SK-N-SH (cell line): ENCODE measurements around the gene PTPN23. TPM values are rescaled to one million over a fixed set of nuclear protein-coding genes. Genes with fewer than 3 reads are reported as not detected.

Experiments
- CTCF ChIA-PET: fragments of 300-600, 350-600 bp; formaldehyde crosslinking; extraction: SDS; loops from one replicate; lab custom pipeline; 2021; lab: Yijun Ruan, JAX
- POLR2A ChIA-PET: fragments of 350-600 bp; sonication (Branson Sonifier 250); formaldehyde crosslinking; extraction: SDS; loops from one replicate; lab custom pipeline; 2020; ENCODE audit warnings: antibody characterized with exemption, inconsistent platforms; lab: Yijun Ruan, JAX
- DNase-seq: peaks from one replicate; pipeline ENCODE4 v3.0.0; 2012
- H2AFZ ChIP-seq: fragments of 200-600 bp; sonication (generic); 2 replicates; pipeline ENCODE4 v1.8.1; 2016; ENCODE audit warnings: antibody characterized with exemption, mild to moderate bottlenecking, low read depth
- H3F3A ChIP-seq: fragments of 200-600 bp; sonication (generic); replicated peaks from 2 replicates; pipeline ENCODE3; 2016; ENCODE audit warnings: antibody characterized with exemption, mild to moderate bottlenecking; ENCODE audit not compliant: insufficient read depth
- H3K27ac ChIP-seq, 2 experiments: fragments of 200-500 bp in 1 of 2; fragments of 200-600 bp in 1 of 2; sonication (Bioruptor generic) in 1 of 2; sonication (generic), shearing (Covaris generic) in 1 of 2; 2 replicates each; pipeline versions ENCODE4 v1.5.1 to v1.6.1; 2014 to 2016; ENCODE audit warnings: low read depth in 2 of 2, inconsistent platforms in 1 of 2, low read length in 1 of 2, mild to moderate bottlenecking in 1 of 2, mixed read lengths in 1 of 2
- H3K27me3 ChIP-seq: fragments of 200-600 bp; sonication (generic), shearing (Covaris generic); 2 replicates; pipeline ENCODE4 v1.6.1; 2016; ENCODE audit warnings: mixed run types; ENCODE audit not compliant: insufficient read depth
- H3K36me3 ChIP-seq, 2 experiments: fragments of 200-500 bp in 1 of 2; fragments of 200-600 bp in 1 of 2; sonication (Bioruptor generic) in 1 of 2; sonication (generic) in 1 of 2; replicated peaks in 1 of 2; 2 replicates each; pipeline versions ENCODE3 to v1.5.1; 2014 to 2016; ENCODE audit warnings: low read length in 1 of 2, mild to moderate bottlenecking in 1 of 2; ENCODE audit not compliant: insufficient read depth in 2 of 2, control insufficient read depth in 1 of 2
- H3K4me1 ChIP-seq, 2 experiments: fragments of 200-500 bp in 1 of 2; fragments of 200-600 bp in 1 of 2; sonication (Bioruptor generic) in 1 of 2; sonication (generic), shearing (Covaris generic) in 1 of 2; 2 replicates each; pipeline versions ENCODE4 v1.5.1 to v1.6.1; 2014 to 2016; ENCODE audit warnings: low read depth in 1 of 2, low read length in 1 of 2, mixed run types in 1 of 2; ENCODE audit not compliant: insufficient read depth in 2 of 2, control insufficient read depth in 1 of 2
- H3K4me2 ChIP-seq: fragments of 200-600 bp; sonication (generic), shearing (Covaris generic); 2 replicates; pipeline ENCODE4 v1.6.1; 2017; ENCODE audit warnings: mixed run types
- H3K4me3 ChIP-seq, 2 experiments: fragments of 200-500 bp in 1 of 2; fragments of 200-600 bp in 1 of 2; sonication (Bioruptor generic) in 1 of 2; sonication (generic), shearing (Covaris generic) in 1 of 2; 2 replicates each; pipeline versions ENCODE4 v1.5.1 to v1.8.1; 2014 to 2016; ENCODE audit warnings: low read depth in 2 of 2, inconsistent platforms in 1 of 2, low read length in 1 of 2, mild to moderate bottlenecking in 1 of 2, mixed read lengths in 1 of 2, moderate library complexity in 1 of 2
- H3K79me2 ChIP-seq: fragments of 200-600 bp; sonication (generic); 2 replicates; pipeline ENCODE4 v1.8.1; 2017; ENCODE audit warnings: mild to moderate bottlenecking; ENCODE audit not compliant: insufficient read depth
- H3K9ac ChIP-seq: fragments of 200-600 bp; sonication (generic); 2 replicates; pipeline ENCODE4 v1.6.1; 2017; ENCODE audit warnings: mixed run types
- H3K9me2 ChIP-seq: fragments of 200-600 bp; sonication (generic); 2 replicates; pipeline ENCODE4 v1.6.1; 2017; ENCODE audit warnings: mixed run types
- H3K9me3 ChIP-seq: fragments of 200-600 bp; sonication (generic); 2 replicates; pipeline ENCODE4 v1.6.1; 2017; ENCODE audit warnings: mixed run types, mild to moderate bottlenecking, moderate library complexity
- H4K20me1 ChIP-seq: fragments of 200-600 bp; sonication (generic); 2 replicates; pipeline ENCODE4 v1.6.1; 2017; ENCODE audit warnings: mild to moderate bottlenecking, mixed run types; ENCODE audit not compliant: insufficient read depth
- FOSL2 ChIP-seq: IDR thresholded peaks from 2 replicates; pipeline ENCODE4 v1.4.0; 2012; ENCODE audit warnings: low read depth, mild to moderate bottlenecking, moderate library complexity, borderline replicate concordance
- FOXM1 ChIP-seq: IDR thresholded peaks from 2 replicates; pipeline ENCODE4 v1.4.0; 2012; ENCODE audit warnings: low read depth, mild to moderate bottlenecking
- GABPA ChIP-seq: IDR thresholded peaks from 2 replicates; pipeline ENCODE4 v1.4.0; 2012; ENCODE audit warnings: low read depth, mild to moderate bottlenecking
- GATA2 ChIP-seq: sonication (generic); formaldehyde crosslinking; IDR thresholded peaks from 2 replicates; pipeline ENCODE4 v1.5.0; 2020; ENCODE audit warnings: mild to moderate bottlenecking, missing genetic modification reagents
- JUND ChIP-seq: IDR thresholded peaks from 2 replicates; pipeline ENCODE4 v1.4.0; 2012
- MXI1 ChIP-seq: IDR thresholded peaks from 2 replicates; pipeline ENCODE4 v1.6.1; 2012; ENCODE audit warnings: mild to moderate bottlenecking, low read depth, low read length, improper control_type of control experiment
- RAD21 ChIP-seq: IDR thresholded peaks from 2 replicates; pipeline ENCODE4 v1.6.1; 2012; ENCODE audit warnings: mild to moderate bottlenecking, low read length
- SIN3A ChIP-seq: IDR thresholded peaks from 2 replicates; pipeline ENCODE4 v1.6.1; 2012; ENCODE audit warnings: low read depth, mild to moderate bottlenecking, low read length, moderate library complexity, borderline replicate concordance
- TCF12 ChIP-seq: IDR thresholded peaks from 2 replicates; pipeline ENCODE4 v1.4.0; 2012
- WGBS: methylation state at CpG from one replicate; pipeline ENCODE4 v1.1.6; 2017; ENCODE audit warnings: low lambda C conversion rate; 5-methylcytosine and 5-hydroxymethylcytosine counted together
- polyA plus RNA-seq, 3 experiments: library from polyadenylated mRNA; depleted of rRNA; stranded (reverse); fragments of >200 nt; gene quantifications; 2 replicates each; pipeline ENCODE4 v1.2.3, GENCODE V29; 2012
- TF ChIP-seq, protein P1 (sequence below): fragments of 200-600 bp; sonication (generic); IDR thresholded peaks from 2 replicates; pipeline ENCODE4 v1.6.1; 2017; ENCODE audit warnings: antibody characterized with exemption, mild to moderate bottlenecking, moderate library complexity
- TF ChIP-seq, protein P2 (sequence below): IDR thresholded peaks from 2 replicates; pipeline ENCODE4 v1.4.0; 2012; ENCODE audit warnings: low read depth, borderline replicate concordance
- TF ChIP-seq, protein P3 (sequence below): fragments of 150-350 bp; IDR thresholded peaks from 2 replicates; pipeline ENCODE4 v1.6.1; 2016; ENCODE audit warnings: mild to moderate bottlenecking, low read depth, low read length

The PTPN23 gene
- polyA plus RNA-seq, 1 of the 3 experiments (the other 2 are of a cell fraction): 10.9 TPM

DNA sequence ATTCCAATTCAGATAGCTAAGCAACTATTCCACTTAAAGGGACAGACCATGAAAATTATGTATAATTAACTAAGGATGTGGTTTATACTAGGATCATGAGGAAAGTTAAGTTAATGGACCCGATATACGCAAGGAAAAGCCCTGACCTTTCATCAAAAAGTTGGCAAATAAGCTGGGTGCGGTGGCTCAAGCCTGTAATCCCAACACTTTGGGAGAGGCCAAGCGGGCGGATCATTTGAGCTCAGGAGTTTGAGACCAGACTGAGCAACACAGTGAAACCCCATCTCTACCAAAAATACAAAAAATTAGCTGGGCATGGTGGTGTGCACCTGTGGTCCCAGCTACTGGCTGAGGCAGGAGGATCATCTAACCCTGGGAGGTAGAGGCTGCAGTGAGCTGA, 55.4 kb downstream of the PTPN23 start:
- WGBS: 100% methylated on average over 5 of the region's 5 CpGs

DNA sequence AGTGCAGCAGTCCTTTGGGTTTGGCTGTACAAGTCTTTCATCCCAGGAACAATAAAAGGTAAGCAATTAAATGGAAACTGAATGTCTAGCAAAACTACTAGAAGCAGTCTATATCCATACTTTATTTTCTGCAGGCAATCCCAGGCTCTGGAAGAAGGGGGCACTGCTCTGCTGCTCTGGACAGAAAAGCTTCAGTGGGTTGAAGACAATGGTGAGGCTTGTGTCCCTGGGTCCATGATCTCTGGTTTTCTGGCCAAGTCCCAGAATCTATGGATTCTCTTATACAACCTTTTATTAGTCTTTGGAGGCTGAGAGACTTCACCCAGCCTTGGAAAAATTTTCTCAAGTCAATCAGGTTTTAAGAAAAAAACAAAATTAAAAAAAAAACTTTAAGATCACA, 59.3 kb downstream of the PTPN23 start:
- Histone ChIP-seq H3K9me3 (no peaks in the 10 kb centered on the region), H3F3A (no peaks in the 10 kb centered on the region), H3K4me3 (no peak overlapping the region), H3K79me2 (peaks cover 31% of the 10 kb centered on the region), H3K36me3 (peaks cover 0 to 26% of the 10 kb centered on the region in 2 experiments), H3K27me3 (no peaks in the 10 kb centered on the region), H3K9ac (no peak overlapping the region), H3K27ac (no peak overlapping the region), H4K20me1 (no peaks in the 10 kb centered on the region), H3K4me1 (no peaks in the 10 kb centered on the region; a peak in 1 of 4 replicates), H3K9me2 (no peaks in the 10 kb centered on the region), H2AFZ (no peak overlapping the region), H3K4me2 (no peak overlapping the region)
- ChIA-PET POLR2A (no interaction called here), CTCF (interaction anchor here (0.9 to 3.1 kb wide), 4 partner anchors 15 to 36 kb away, joined by 4 to 12 read pairs (median 5); partner anchors contain the start of gene SCAP)
- TF ChIP-seq JUND: no peak
- no peak for TF ChIP-seq TCF12
- TF ChIP-seq RAD21: peak; percentile 46
- TF ChIP-seq, protein P1, sequence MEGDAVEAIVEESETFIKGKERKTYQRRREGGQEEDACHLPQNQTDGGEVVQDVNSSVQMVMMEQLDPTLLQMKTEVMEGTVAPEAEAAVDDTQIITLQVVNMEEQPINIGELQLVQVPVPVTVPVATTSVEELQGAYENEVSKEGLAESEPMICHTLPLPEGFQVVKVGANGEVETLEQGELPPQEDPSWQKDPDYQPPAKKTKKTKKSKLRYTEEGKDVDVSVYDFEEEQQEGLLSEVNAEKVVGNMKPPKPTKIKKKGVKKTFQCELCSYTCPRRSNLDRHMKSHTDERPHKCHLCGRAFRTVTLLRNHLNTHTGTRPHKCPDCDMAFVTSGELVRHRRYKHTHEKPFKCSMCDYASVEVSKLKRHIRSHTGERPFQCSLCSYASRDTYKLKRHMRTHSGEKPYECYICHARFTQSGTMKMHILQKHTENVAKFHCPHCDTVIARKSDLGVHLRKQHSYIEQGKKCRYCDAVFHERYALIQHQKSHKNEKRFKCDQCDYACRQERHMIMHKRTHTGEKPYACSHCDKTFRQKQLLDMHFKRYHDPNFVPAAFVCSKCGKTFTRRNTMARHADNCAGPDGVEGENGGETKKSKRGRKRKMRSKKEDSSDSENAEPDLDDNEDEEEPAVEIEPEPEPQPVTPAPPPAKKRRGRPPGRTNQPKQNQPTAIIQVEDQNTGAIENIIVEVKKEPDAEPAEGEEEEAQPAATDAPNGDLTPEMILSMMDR: peak; percentile 25
- TF ChIP-seq GABPA: no peak
- no peak for TF ChIP-seq FOSL2
- TF ChIP-seq, protein P2, sequence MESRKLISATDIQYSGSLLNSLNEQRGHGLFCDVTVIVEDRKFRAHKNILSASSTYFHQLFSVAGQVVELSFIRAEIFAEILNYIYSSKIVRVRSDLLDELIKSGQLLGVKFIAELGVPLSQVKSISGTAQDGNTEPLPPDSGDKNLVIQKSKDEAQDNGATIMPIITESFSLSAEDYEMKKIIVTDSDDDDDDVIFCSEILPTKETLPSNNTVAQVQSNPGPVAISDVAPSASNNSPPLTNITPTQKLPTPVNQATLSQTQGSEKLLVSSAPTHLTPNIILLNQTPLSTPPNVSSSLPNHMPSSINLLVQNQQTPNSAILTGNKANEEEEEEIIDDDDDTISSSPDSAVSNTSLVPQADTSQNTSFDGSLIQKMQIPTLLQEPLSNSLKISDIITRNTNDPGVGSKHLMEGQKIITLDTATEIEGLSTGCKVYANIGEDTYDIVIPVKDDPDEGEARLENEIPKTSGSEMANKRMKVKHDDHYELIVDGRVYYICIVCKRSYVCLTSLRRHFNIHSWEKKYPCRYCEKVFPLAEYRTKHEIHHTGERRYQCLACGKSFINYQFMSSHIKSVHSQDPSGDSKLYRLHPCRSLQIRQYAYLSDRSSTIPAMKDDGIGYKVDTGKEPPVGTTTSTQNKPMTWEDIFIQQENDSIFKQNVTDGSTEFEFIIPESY: no peak
- no peak for TF ChIP-seq SIN3A
- TF ChIP-seq GATA2 (CRISPR knock-in tag): no peak
- no peak for DNase-seq

More for the DNA sequence above, 55.4 kb downstream of the PTPN23 start:
- H3K4me1 ChIP-seq: no peaks in the 10 kb centered on the region
- peaks cover 10 to 44% of the 10 kb centered on the region in 2 experiments for H3K36me3 ChIP-seq
- DNase-seq: no peak
- no peak overlapping the region for H2AFZ ChIP-seq
- no peaks in the 10 kb centered on the region for H3K9me2 ChIP-seq
- H3K79me2 ChIP-seq: peaks cover 12% of the 10 kb centered on the region; the same call in 1 of the 2 replicates
- no peaks in the 10 kb centered on the region for H3K9me3 ChIP-seq
- H3K4me3 ChIP-seq: no peak overlapping the region
- H3K27ac ChIP-seq: no peak overlapping the region
- no peaks in the 10 kb centered on the region for H3F3A ChIP-seq
- H3K9ac ChIP-seq: no peak overlapping the region
- TF ChIP-seq SIN3A: no peak
- TF ChIP-seq MXI1: no peak
- TF ChIP-seq FOXM1: no peak
- TF ChIP-seq, protein P3, sequence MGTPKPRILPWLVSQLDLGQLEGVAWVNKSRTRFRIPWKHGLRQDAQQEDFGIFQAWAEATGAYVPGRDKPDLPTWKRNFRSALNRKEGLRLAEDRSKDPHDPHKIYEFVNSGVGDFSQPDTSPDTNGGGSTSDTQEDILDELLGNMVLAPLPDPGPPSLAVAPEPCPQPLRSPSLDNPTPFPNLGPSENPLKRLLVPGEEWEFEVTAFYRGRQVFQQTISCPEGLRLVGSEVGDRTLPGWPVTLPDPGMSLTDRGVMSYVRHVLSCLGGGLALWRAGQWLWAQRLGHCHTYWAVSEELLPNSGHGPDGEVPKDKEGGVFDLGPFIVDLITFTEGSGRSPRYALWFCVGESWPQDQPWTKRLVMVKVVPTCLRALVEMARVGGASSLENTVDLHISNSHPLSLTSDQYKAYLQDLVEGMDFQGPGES: no peak
- TF ChIP-seq JUND: no peak
- no peaks in the 10 kb centered on the region for H4K20me1 ChIP-seq
- POLR2A ChIA-PET: no interaction called here
- CTCF ChIA-PET: interaction anchor here (0.9 to 3.5 kb wide), 3 partner anchors 15 to 34 kb away, joined by 3 to 16 read pairs (median 3); no protein-coding TSS in a partner anchor
- H3K4me2 ChIP-seq: no peak overlapping the region
- H3K27me3 ChIP-seq: no peaks in the 10 kb centered on the region
